Gastroesophageal sphincter (tissue), 4 donors: ENCODE measurements around the gene HEATR5B. TPM values are rescaled to one million over a fixed set of nuclear protein-coding genes. Genes with fewer than 3 reads are reported as not detected.
"Not testable (repeated sequence)": the region's sequence is repeated elsewhere in the genome, so short reads cannot be mapped to it uniquely, and the experiment has no call there.

ENCODE experiments used
- ATAC-seq: fragments of 150-250 bp; one replicate; pipeline ENCODE4 v1.9.1; 2016; ENCODE audit warnings: mild to moderate bottlenecking, moderate library complexity
- H3K27ac ChIP-seq, 4 donors: fragments of 200-600 bp; sonication (generic) in 3 of 4; 1 replicate in 3 of 4; 2 replicates in 1 of 4; pipeline ENCODE4 v1.5.1; 2016 to 2019
- H3K27me3 ChIP-seq: fragments of 200-600 bp; sonication (generic); one replicate; pipeline ENCODE4 v1.5.1; 2019
- H3K36me3 ChIP-seq, 2 donors: fragments of 200-600 bp; sonication (generic); one replicate each; pipeline ENCODE4 v1.5.1; 2019; ENCODE audit warnings: control low read depth in 1 of 2
- H3K4me1 ChIP-seq, 3 donors: fragments of 200-600 bp; sonication (generic); 1 replicate in 2 of 3; 2 replicates in 1 of 3; pipeline ENCODE4 v1.5.1; 2016 to 2019; ENCODE audit warnings: control low read depth in 2 of 3
- H3K4me3 ChIP-seq, 2 donors: fragments of 200-600 bp; sonication (generic); one replicate each; pipeline ENCODE4 v1.5.1; 2019; ENCODE audit warnings: mild to moderate bottlenecking in 1 of 2, moderate library complexity in 1 of 2
- H3K9me3 ChIP-seq, 3 donors: fragments of 200-600 bp; sonication (generic); one replicate each; pipeline ENCODE4 v1.5.1; 2017 to 2019; ENCODE audit warnings: control low read depth in 2 of 3
- EP300 ChIP-seq: sonication (generic); formaldehyde crosslinking; IDR thresholded peaks from one replicate; pipeline ENCODE4 v1.6.1; 2017; ENCODE audit warnings: antibody characterized with exemption, mild to moderate bottlenecking
- POLR2A ChIP-seq, 2 donors: fragments of 450-650 bp; IDR thresholded peaks; one replicate each; pipeline ENCODE4 v1.6.1; 2017; ENCODE audit warnings: antibody characterized with exemption in 2 of 2, mild to moderate bottlenecking in 2 of 2, moderate library complexity in 1 of 2
- POLR2AphosphoS5 ChIP-seq: sonication (generic); formaldehyde crosslinking; IDR thresholded peaks from one replicate; pipeline ENCODE4 v1.6.1; 2017; ENCODE audit warnings: antibody characterized with exemption
- WGBS, 2 donors: methylation state at CpG; one replicate each; pipeline ENCODE4 v1.1.5; 2018; ENCODE audit warnings: low coverage in 1 of 2; 5-methylcytosine and 5-hydroxymethylcytosine counted together
- total RNA-seq, 4 donors: library from RNA; depleted of rRNA; stranded (reverse); fragments of >200 nt; gene quantifications; one replicate each; pipeline ENCODE4 v1.1.0, GENCODE V29; 2016
- TF ChIP-seq, protein P1 (sequence below), 4 experiments: fragments of 200-600 bp in 2 of 4; fragments of 450-650 bp in 2 of 4; sonication (generic) in 1 of 4; IDR thresholded peaks; one replicate each; pipeline ENCODE4 v1.5.1; 2017 to 2019; ENCODE audit warnings: antibody characterized with exemption in 4 of 4, mild to moderate bottlenecking in 2 of 4, moderate library complexity in 2 of 4

Gene HEATR5B
- total RNA-seq, 4 donors from 2014 or later: 17.6 to 32.1 (median 22.1) TPM

DNA sequence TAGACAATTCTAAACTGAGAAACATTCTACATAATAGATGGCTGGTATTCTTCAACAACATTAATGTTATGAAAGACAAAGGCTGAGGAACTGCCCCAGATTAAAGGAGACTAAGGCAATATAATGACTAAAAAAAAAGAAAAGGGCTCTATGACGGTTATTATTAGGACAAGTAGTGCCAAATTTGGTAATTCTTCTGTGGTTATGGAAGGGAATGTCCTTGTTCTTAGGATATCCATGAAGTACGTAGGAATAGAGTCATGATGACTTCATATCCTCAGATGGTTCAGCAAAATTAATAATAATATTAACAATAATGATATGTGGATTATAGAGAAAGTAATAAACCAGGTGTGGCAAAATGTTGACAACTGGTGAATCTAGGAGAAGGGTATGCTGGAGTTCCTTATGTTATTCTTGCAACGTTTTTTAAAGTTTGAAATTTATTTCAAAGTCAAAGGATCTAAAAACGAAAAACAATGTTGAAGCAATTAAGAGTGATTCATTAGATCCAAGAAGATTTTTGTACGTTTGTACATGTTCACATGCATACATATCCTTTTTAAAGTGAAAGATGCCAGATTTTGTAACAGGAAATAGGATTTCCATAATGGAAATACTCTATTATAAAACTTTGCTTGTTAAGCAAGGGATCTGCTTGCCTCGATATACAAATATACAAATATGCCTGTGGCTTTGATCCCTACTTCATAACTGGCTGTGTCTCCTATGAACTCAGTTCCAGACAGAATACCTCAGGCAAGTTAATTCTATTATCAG, 90.1 kb downstream of the HEATR5B start:
- TF ChIP-seq, protein P1, sequence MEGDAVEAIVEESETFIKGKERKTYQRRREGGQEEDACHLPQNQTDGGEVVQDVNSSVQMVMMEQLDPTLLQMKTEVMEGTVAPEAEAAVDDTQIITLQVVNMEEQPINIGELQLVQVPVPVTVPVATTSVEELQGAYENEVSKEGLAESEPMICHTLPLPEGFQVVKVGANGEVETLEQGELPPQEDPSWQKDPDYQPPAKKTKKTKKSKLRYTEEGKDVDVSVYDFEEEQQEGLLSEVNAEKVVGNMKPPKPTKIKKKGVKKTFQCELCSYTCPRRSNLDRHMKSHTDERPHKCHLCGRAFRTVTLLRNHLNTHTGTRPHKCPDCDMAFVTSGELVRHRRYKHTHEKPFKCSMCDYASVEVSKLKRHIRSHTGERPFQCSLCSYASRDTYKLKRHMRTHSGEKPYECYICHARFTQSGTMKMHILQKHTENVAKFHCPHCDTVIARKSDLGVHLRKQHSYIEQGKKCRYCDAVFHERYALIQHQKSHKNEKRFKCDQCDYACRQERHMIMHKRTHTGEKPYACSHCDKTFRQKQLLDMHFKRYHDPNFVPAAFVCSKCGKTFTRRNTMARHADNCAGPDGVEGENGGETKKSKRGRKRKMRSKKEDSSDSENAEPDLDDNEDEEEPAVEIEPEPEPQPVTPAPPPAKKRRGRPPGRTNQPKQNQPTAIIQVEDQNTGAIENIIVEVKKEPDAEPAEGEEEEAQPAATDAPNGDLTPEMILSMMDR (IDR thresholded peaks at IDR 0.05): no peak
- no peak for TF ChIP-seq POLR2AphosphoS5
- TF ChIP-seq EP300: no peak
- TF ChIP-seq POLR2A (IDR thresholded peaks at IDR 0.05): no peak
- ATAC-seq: no peak
- Histone ChIP-seq H3K4me3 (no peak overlapping the region), H3K27ac (no peak overlapping the region), H3K4me1 (no peaks in the 10 kb centered on the region), H3K27me3 (no peaks in the 10 kb centered on the region), H3K36me3 (peaks cover 0 to 74% of the 10 kb centered on the region in 2 donors), H3K9me3 (no peaks in the 10 kb centered on the region)
- whole genome bisulfite sequencing, 2 donors: 80 to 87% methylated on average over 6 of the region's 6 CpGs

DNA sequence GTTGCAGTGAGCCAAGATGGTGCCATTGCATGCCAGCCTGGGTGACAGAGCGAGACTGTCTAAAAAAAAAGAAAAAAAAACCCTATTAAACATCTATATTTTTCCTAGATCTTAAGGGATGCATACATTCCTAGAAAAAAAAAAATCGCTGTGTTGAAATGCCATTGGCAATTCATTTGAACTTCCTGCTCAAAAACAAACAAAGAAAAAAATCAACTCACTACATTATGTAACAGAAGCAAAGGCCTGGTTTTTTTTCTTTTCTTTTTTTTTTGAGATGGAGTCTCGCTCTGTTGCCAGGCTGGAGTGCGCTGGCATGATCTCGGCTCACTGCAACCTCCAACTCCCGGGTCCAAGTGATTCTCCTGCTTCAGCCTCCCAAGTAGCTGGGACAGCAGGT, 96.2 kb downstream of the HEATR5B start:
- no peaks in the 10 kb centered on the region for H3K27me3 ChIP-seq
- H3K36me3 ChIP-seq: peaks cover 0 to 69% of the 10 kb centered on the region in 2 donors
- no peaks in the 10 kb centered on the region for H3K4me1 ChIP-seq
- no peak for ATAC-seq
- no peak overlapping the region for H3K27ac ChIP-seq
- 91 to 96% methylated on average over 6 of the region's 6 CpGs for WGBS, 2 donors
- TF ChIP-seq POLR2AphosphoS5 (no peak), EP300 (no peak), POLR2A (IDR thresholded peaks at IDR 0.05) (no peak)
- TF ChIP-seq, protein P1 (IDR thresholded peaks at IDR 0.05): no peak
- H3K9me3 ChIP-seq: no peaks in the 10 kb centered on the region
- H3K4me3 ChIP-seq: no peak overlapping the region

DNA sequence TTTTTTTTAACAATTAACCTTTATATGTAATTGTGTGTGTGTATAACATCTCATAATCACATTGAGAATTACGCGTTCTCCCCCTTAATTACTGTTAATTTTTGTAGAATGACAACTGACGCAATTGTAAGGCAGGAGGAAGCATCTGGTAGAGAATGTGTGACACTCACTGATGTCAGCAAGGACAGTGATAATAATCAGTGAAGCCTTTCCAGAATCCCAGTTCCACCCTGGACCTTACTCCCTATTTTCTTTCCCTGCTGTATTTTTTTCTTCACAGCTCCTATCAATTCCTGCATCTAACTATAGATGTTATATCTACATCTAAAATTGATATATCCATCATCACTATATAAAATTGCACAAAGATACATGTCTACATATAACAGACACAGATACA, 101.7 kb downstream of the HEATR5B start:
- WGBS, 2 donors: 76 to 85% methylated on average over 3 of the region's 3 CpGs
- no peaks in the 10 kb centered on the region for H3K27me3 ChIP-seq

GRCh38 chr2:36981911-36982310, 102.3 kb downstream of the HEATR5B start:
- WGBS, 2 donors: 92 to 96% methylated on average over 2 of the region's 2 CpGs
- no peak for TF ChIP-seq POLR2A (IDR thresholded peaks at IDR 0.05)
- TF ChIP-seq POLR2AphosphoS5: no peak
- TF ChIP-seq, protein P1 (IDR thresholded peaks at IDR 0.05): no peak
- TF ChIP-seq EP300: no peak

More for the DNA sequence above, 101.7 kb downstream of the HEATR5B start:
- Histone ChIP-seq H3K4me1 (no peaks in the 10 kb centered on the region), H3K36me3 (peaks cover 0 to 59% of the 10 kb centered on the region in 2 donors), H3K9me3 (no peaks in the 10 kb centered on the region), H3K4me3 (no peak overlapping the region), H3K27ac (no peak overlapping the region)
- no peak for ATAC-seq
- TF ChIP-seq EP300 (no peak), POLR2AphosphoS5 (no peak), POLR2A (IDR thresholded peaks at IDR 0.05) (no peak)
- TF ChIP-seq, protein P1 (IDR thresholded peaks at IDR 0.05): no peak

GRCh38 chr2:36979007-36979406, 105.2 kb downstream of the HEATR5B start:
- 83 to 97% methylated on average over 2 to 3 of the region's 3 CpGs for WGBS, 2 donors
- peaks cover 0 to 45% of the 10 kb centered on the region in 2 donors for H3K36me3 ChIP-seq
- not testable (repeated sequence) for H3K27ac ChIP-seq, H3K9me3 ChIP-seq, H3K4me3 ChIP-seq, H3K4me1 ChIP-seq, H3K27me3 ChIP-seq, ATAC-seq

More at GRCh38 chr2:36981911-36982310, 102.3 kb downstream of the HEATR5B start:
- Histone ChIP-seq H3K27me3 (no peaks in the 10 kb centered on the region), H3K36me3 (peaks cover 0 to 54% of the 10 kb centered on the region in 2 donors), H3K9me3 (no peaks in the 10 kb centered on the region), H3K4me3 (no peak overlapping the region), H3K27ac (no peak overlapping the region), H3K4me1 (no peaks in the 10 kb centered on the region)
- no peak for ATAC-seq
